WTC11 (cell line): Measurements from ENCODE around the gene DNPH1. TPM values are rescaled to one million over a fixed set of nuclear protein-coding genes. Genes with fewer than 3 reads are reported as not detected.

Experiments used
- ATAC-seq: fragments of 200-7000 bp; cut with Tn5 transposase; 2 replicates; pipeline ENCODE4 v1.10.0; 2021; ENCODE audit warnings: mild to moderate bottlenecking, moderate library complexity
- CTCF ChIA-PET: fragments of 300-600 bp; sonication (Branson Sonifier 250); formaldehyde crosslinking; loops from one replicate; lab custom pipeline; 2021; ENCODE audit warnings: antibody characterized with exemption; lab: Charles Lee
- POLR2A ChIA-PET: fragments of 350-600 bp; sonication (Branson Sonifier 250); formaldehyde crosslinking; loops from one replicate; lab custom pipeline; 2021; ENCODE audit warnings: antibody characterized with exemption; lab: Charles Lee
- DNase-seq: peaks from one replicate; pipeline ENCODE4 v3.0.0; 2021; ENCODE audit warnings: low spot score
- H3K27ac Mint-ChIP-seq: 2 replicates; pipeline ENCODE4 v1.8.0; 2021; ENCODE audit warnings: mixed read lengths
- H3K27me3 Mint-ChIP-seq: 2 replicates; pipeline ENCODE4 v1.8.0; 2021; ENCODE audit warnings: low read depth, mild to moderate bottlenecking, moderate library complexity, mixed read lengths
- H3K36me3 Mint-ChIP-seq: 2 replicates; pipeline ENCODE4 v1.8.0; 2021; ENCODE audit warnings: mixed read lengths
- H3K4me1 Mint-ChIP-seq: 2 replicates; pipeline ENCODE4 v1.8.0; 2022; ENCODE audit warnings: mixed read lengths
- H3K4me3 Mint-ChIP-seq: 2 replicates; pipeline ENCODE4 v1.8.0; 2021; ENCODE audit warnings: mild to moderate bottlenecking, moderate library complexity, mixed read lengths
- H3K9me3 Mint-ChIP-seq: 2 replicates; pipeline ENCODE4 v1.8.0; 2021; ENCODE audit warnings: mixed read lengths
- AFF4 ChIP-seq: sonication (generic); formaldehyde crosslinking; IDR thresholded peaks from 2 replicates; pipeline ENCODE4 v1.8.1; 2023; ENCODE audit warnings: mild to moderate bottlenecking, missing genetic modification reagents, borderline replicate concordance
- ATF2 ChIP-seq: sonication (generic); formaldehyde crosslinking; IDR thresholded peaks from 2 replicates; pipeline ENCODE4 v1.8.1; 2022; ENCODE audit warnings: low read depth, missing genetic modification reagents, borderline replicate concordance
- CREB1 ChIP-seq: sonication (generic); formaldehyde crosslinking; IDR thresholded peaks from 2 replicates; pipeline ENCODE4 v1.8.0; 2023; ENCODE audit warnings: mild to moderate bottlenecking, missing genetic modification reagents
- ESRRA ChIP-seq: sonication (generic); formaldehyde crosslinking; IDR thresholded peaks from 2 replicates; pipeline ENCODE4 v1.8.1; 2022; ENCODE audit warnings: mild to moderate bottlenecking, missing genetic modification reagents, borderline replicate concordance
- FOXJ3 ChIP-seq: sonication (generic); formaldehyde crosslinking; IDR thresholded peaks from 2 replicates; pipeline ENCODE4 v1.9.0; 2021; ENCODE audit warnings: missing genetic modification reagents, mild to moderate bottlenecking, borderline replicate concordance
- FOXP1 ChIP-seq: sonication (generic); formaldehyde crosslinking; IDR thresholded peaks from 2 replicates; pipeline ENCODE4 v1.8.0; 2022; ENCODE audit warnings: missing genetic modification reagents, mild to moderate bottlenecking, moderate library complexity, borderline replicate concordance
- HMGA2 ChIP-seq: fragments of 250-450 bp; sonication (Bioruptor Pico); IDR thresholded peaks from 2 replicates; pipeline ENCODE4 v1.4.0; 2021; ENCODE audit warnings: mild to moderate bottlenecking, moderate library complexity
- MAX ChIP-seq: sonication (generic); formaldehyde crosslinking; IDR thresholded peaks from 2 replicates; pipeline ENCODE4 v1.8.0; 2022; ENCODE audit warnings: mild to moderate bottlenecking, missing genetic modification reagents
- NFE2L1 ChIP-seq: sonication (generic); formaldehyde crosslinking; IDR thresholded peaks from 2 replicates; pipeline ENCODE4 v1.8.1; 2023; ENCODE audit warnings: missing genetic modification reagents
- NR1H2 ChIP-seq: sonication (generic); formaldehyde crosslinking; IDR thresholded peaks from 2 replicates; pipeline ENCODE4 v1.9.0; 2021; ENCODE audit warnings: mild to moderate bottlenecking, moderate library complexity, missing genetic modification reagents
- NR3C1 ChIP-seq: sonication (generic); formaldehyde crosslinking; conservative IDR thresholded peaks from 2 replicates; pipeline ENCODE4 v1.8.1; 2023; ENCODE audit warnings: low read depth, mild to moderate bottlenecking, missing genetic modification reagents
- PREB ChIP-seq: sonication (generic); formaldehyde crosslinking; IDR thresholded peaks from 2 replicates; pipeline ENCODE4 v1.8.1; 2022; ENCODE audit warnings: mild to moderate bottlenecking, missing genetic modification reagents, moderate library complexity, borderline replicate concordance
- RORB ChIP-seq: fragments of 250-450 bp; sonication (Bioruptor Pico); IDR thresholded peaks from 2 replicates; pipeline ENCODE4 v1.9.0; 2021; ENCODE audit warnings: mild to moderate bottlenecking
- SMAD4 ChIP-seq: sonication (generic); formaldehyde crosslinking; IDR thresholded peaks from 2 replicates; pipeline ENCODE4 v1.8.0; 2022; ENCODE audit warnings: mild to moderate bottlenecking, missing genetic modification reagents
- STAT6 ChIP-seq: sonication (generic); formaldehyde crosslinking; conservative IDR thresholded peaks from 2 replicates; pipeline ENCODE4 v1.8.1; 2023; ENCODE audit warnings: mild to moderate bottlenecking, low read depth, missing genetic modification reagents, moderate library complexity
- ZBTB21 ChIP-seq: sonication (generic); formaldehyde crosslinking; IDR thresholded peaks from 2 replicates; pipeline ENCODE4 v1.8.1; 2023; ENCODE audit warnings: mild to moderate bottlenecking, missing genetic modification reagents, borderline replicate concordance
- ZMAT4 ChIP-seq: fragments of 250-450 bp; sonication (Bioruptor Pico); IDR thresholded peaks from 2 replicates; pipeline ENCODE4 v1.9.0; 2021; ENCODE audit warnings: mild to moderate bottlenecking
- ZNF219 ChIP-seq: sonication (generic); formaldehyde crosslinking; IDR thresholded peaks from 2 replicates; pipeline ENCODE4 v1.8.0; 2023; ENCODE audit warnings: missing genetic modification reagents, mild to moderate bottlenecking, borderline replicate concordance
- ZNF416 ChIP-seq: fragments of 250-450 bp; sonication (Bioruptor Pico); IDR thresholded peaks from 2 replicates; pipeline ENCODE4 v1.9.0; 2021; ENCODE audit warnings: mild to moderate bottlenecking, inconsistent platforms
- ZNF425 ChIP-seq: fragments of 250-450 bp; sonication (Bioruptor Pico); conservative IDR thresholded peaks from 2 replicates; pipeline ENCODE4 v1.9.0; 2021; ENCODE audit warnings: mild to moderate bottlenecking
- ZNF671 ChIP-seq: fragments of 250-450 bp; sonication (Bioruptor Pico); IDR thresholded peaks from 2 replicates; pipeline ENCODE4 v1.8.0; 2021; ENCODE audit warnings: mild to moderate bottlenecking
- total RNA-seq: library from RNA; stranded (reverse); gene quantifications from 3 replicates; pipeline ENCODE4 v1.2.3, GENCODE V29; 2021

DNPH1 gene
- total RNA-seq, 1 experiment from 2014 or later = 48.4 TPM

GRCh38 chr6:43241446-43241845 lies 12.2 kb upstream of the DNPH1 start:
- DNase-seq = no peak
- Mint-ChIP-seq H3K4me3 (no peak overlapping the region), H3K36me3 (no peaks in the 10 kb centered on the region), H3K27ac (no peak overlapping the region), H3K4me1 (peaks cover 6% of the 10 kb centered on the region), H3K9me3 (peaks cover 4% of the 10 kb centered on the region; the same call in 1 of the 2 replicates), H3K27me3 (peaks cover 19% of the 10 kb centered on the region)
- ChIA-PET CTCF (interaction anchor here (3.9 kb wide), 1 partner anchor 12 kb away, joined by 26 read pairs; the partner anchor contains the start of gene DNPH1), POLR2A (no interaction called here)
- no peak for TF ChIP-seq ZBTB21 (CRISPR knock-in tag)
- TF ChIP-seq ATF2 = no peak
- no peak for ATAC-seq

- POLR2A ChIA-PET = no interaction called here
- no peak overlapping the region for H3K27ac Mint-ChIP-seq
- H3K4me3 Mint-ChIP-seq = no peak overlapping the region
- H3K4me1 Mint-ChIP-seq = peaks cover 1% of the 10 kb centered on the region
- peaks cover 4% of the 10 kb centered on the region; the same call in 1 of the 2 replicates for H3K9me3 Mint-ChIP-seq
- no peak for DNase-seq
- TF ChIP-seq AFF4 (no peak), HMGA2 (no peak), MAX (CRISPR knock-in tag) (no peak), PREB (no peak), ZNF416 (CRISPR knock-in tag) (no peak), NFE2L1 (CRISPR knock-in tag) (no peak), RORB (CRISPR knock-in tag) (no peak), ZNF425 (CRISPR knock-in tag) (no peak), ZMAT4 (CRISPR knock-in tag) (no peak), ZNF671 (no peak), FOXP1 (CRISPR knock-in tag) (no peak)
- TF ChIP-seq, all 79 proteins: peak for 0
- CTCF ChIA-PET = interaction anchor here (3.9 kb wide), 1 partner anchor 12 kb away, joined by 26 read pairs; the partner anchor contains the start of gene DNPH1
- peaks cover 22% of the 10 kb centered on the region for H3K27me3 Mint-ChIP-seq
- H3K36me3 Mint-ChIP-seq = no peaks in the 10 kb centered on the region
- no peak for ATAC-seq
Measured at GRCh38 chr6:43240950-43241349, 11.7 kb upstream of the DNPH1 start.

- Mint-ChIP-seq H3K27me3 (peaks cover 22% of the 10 kb centered on the region), H3K36me3 (no peaks in the 10 kb centered on the region), H3K4me3 (no peak overlapping the region), H3K4me1 (no peaks in the 10 kb centered on the region), H3K27ac (no peak overlapping the region), H3K9me3 (peaks cover 4% of the 10 kb centered on the region; the same call in 1 of the 2 replicates)
- ATAC-seq (no peak), DNase-seq (no peak)
- ChIA-PET POLR2A (no interaction called here), CTCF (interaction anchor here (1.1 to 2.0 kb wide), 3 partner anchors 9 to 69 kb away, joined by 4 to 23 read pairs (median 4); partner anchors contain the start of genes CRIP3 and DNPH1)
- no peak for TF ChIP-seq STAT6 (CRISPR knock-in tag)
- no peak for TF ChIP-seq FOXJ3
- TF ChIP-seq NR3C1 (CRISPR knock-in tag) = no peak
- no peak for TF ChIP-seq CREB1
- TF ChIP-seq ESRRA (CRISPR knock-in tag) = no peak
- no peak for TF ChIP-seq SMAD4 (CRISPR knock-in tag)
- TF ChIP-seq ZNF219 (CRISPR knock-in tag) = no peak
- no peak for TF ChIP-seq NR1H2 (CRISPR knock-in tag)
Measured at GRCh38 chr6:43239054-43239453, 9.8 kb upstream of the DNPH1 start.
